ENCODE data around the gene RTF1.

GRCh38 chr15:41486286-41486685, 69.4 kb downstream of the RTF1 start:
- TF ChIP-seq, protein P1, sequence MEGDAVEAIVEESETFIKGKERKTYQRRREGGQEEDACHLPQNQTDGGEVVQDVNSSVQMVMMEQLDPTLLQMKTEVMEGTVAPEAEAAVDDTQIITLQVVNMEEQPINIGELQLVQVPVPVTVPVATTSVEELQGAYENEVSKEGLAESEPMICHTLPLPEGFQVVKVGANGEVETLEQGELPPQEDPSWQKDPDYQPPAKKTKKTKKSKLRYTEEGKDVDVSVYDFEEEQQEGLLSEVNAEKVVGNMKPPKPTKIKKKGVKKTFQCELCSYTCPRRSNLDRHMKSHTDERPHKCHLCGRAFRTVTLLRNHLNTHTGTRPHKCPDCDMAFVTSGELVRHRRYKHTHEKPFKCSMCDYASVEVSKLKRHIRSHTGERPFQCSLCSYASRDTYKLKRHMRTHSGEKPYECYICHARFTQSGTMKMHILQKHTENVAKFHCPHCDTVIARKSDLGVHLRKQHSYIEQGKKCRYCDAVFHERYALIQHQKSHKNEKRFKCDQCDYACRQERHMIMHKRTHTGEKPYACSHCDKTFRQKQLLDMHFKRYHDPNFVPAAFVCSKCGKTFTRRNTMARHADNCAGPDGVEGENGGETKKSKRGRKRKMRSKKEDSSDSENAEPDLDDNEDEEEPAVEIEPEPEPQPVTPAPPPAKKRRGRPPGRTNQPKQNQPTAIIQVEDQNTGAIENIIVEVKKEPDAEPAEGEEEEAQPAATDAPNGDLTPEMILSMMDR (IDR thresholded peaks at IDR 0.05): no peak
- TF ChIP-seq POLR2A (IDR thresholded peaks at IDR 0.05): no peak

All from lower leg skin (tissue), 3 donors.